HEK293 (cell line): ENCODE data around the gene FSTL5.

Source experiments
- CTCF ChIP-seq: fragments of 450-650 bp; formaldehyde crosslinking; IDR thresholded peaks from 2 replicates; pipeline ENCODE4 v1.5.1; 2016; ENCODE audit warnings: missing biosample characterization, missing genetic modification characterization
- ZNF610 ChIP-seq: fragments of 450-650 bp; formaldehyde crosslinking; IDR thresholded peaks from 2 replicates; pipeline ENCODE4 v1.5.1; 2016; ENCODE audit warnings: missing biosample characterization, missing genetic modification characterization, borderline replicate concordance
- TF ChIP-seq, protein P1 (sequence below): fragments of 450-650 bp; formaldehyde crosslinking; IDR thresholded peaks from 2 replicates; pipeline ENCODE4 v1.5.1; 2016; ENCODE audit warnings: missing biosample characterization, missing genetic modification characterization

DNA sequence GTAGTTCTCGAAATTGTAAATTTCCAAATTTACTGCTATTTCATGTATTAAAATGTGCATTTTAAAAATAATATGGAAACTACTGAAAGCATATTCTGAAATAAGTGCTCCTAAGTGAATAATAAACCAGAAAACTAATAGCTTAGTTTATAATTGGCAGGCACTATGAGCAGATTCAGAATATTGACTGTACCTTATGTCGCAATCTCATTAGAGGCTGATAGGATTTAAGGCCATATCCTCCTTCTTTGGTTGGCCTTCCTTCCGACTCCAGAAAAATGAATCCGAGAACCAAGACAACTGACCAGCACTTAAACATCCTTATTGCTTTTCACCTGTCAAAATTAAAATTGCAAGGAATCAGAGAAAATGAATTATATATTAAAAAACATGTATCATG is 52.7 kb downstream of the FSTL5 start:
- no peak for TF ChIP-seq ZNF610
- TF ChIP-seq CTCF (tag by site-specific recombination): no peak
- TF ChIP-seq, protein P1, sequence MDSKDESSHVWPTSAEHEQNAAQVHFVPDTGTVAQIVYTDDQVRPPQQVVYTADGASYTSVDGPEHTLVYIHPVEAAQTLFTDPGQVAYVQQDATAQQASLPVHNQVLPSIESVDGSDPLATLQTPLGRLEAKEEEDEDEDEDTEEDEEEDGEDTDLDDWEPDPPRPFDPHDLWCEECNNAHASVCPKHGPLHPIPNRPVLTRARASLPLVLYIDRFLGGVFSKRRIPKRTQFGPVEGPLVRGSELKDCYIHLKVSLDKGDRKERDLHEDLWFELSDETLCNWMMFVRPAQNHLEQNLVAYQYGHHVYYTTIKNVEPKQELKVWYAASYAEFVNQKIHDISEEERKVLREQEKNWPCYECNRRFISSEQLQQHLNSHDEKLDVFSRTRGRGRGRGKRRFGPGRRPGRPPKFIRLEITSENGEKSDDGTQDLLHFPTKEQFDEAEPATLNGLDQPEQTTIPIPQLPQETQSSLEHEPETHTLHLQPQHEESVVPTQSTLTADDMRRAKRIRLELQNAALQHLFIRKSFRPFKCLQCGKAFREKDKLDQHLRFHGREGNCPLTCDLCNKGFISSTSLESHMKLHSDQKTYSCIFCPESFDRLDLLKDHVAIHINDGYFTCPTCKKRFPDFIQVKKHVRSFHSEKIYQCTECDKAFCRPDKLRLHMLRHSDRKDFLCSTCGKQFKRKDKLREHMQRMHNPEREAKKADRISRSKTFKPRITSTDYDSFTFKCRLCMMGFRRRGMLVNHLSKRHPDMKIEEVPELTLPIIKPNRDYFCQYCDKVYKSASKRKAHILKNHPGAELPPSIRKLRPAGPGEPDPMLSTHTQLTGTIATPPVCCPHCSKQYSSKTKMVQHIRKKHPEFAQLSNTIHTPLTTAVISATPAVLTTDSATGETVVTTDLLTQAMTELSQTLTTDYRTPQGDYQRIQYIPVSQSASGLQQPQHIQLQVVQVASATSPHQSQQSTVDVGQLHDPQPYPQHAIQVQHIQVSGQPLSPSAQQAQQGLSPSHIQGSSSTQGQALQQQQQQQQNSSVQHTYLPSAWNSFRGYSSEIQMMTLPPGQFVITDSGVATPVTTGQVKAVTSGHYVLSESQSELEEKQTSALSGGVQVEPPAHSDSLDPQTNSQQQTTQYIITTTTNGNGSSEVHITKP (tag by site-specific recombination): no peak
